Endothelial cell of umbilical vein (primary cell): ENCODE results near the gene CFAP77. TPM values are rescaled to one million over a fixed set of nuclear protein-coding genes. Genes with fewer than 3 reads are reported as not detected.

Source experiments
- BruUV-seq: library from RNA; stranded (reverse); fragments of 400-500 nt; replicated peaks from 2 replicates; lab custom pipeline; 2021; lab: Mats Ljungman, UMichigan
- CTCF ChIA-PET: fragments of 300-600, 350-600 bp; sonication (Branson Sonifier 250); formaldehyde crosslinking; loops from one replicate; lab custom pipeline; 2021; ENCODE audit warnings: antibody characterized with exemption, inconsistent platforms; lab: Charles Lee
- POLR2A ChIA-PET: fragments of 300-600, 350-600 bp; sonication (Branson Sonifier 250); formaldehyde crosslinking; loops from one replicate; lab custom pipeline; 2021; ENCODE audit warnings: antibody characterized with exemption, inconsistent platforms; lab: Charles Lee
- DNase-seq: peaks from one replicate; pipeline ENCODE4 v3.0.0-alpha.2; 2011; ENCODE audit warnings: low read depth, low spot score
- FAIRE-seq: peaks from 2 replicates; lab custom pipeline; 2011; peaks lifted over from hg19 to GRCh38; lab: Jason Lieb, UNC
- H2AFZ ChIP-seq: 2 replicates; pipeline ENCODE4 v1.6.0; 2012; ENCODE audit warnings: low read depth, low read length, control low read depth, inconsistent platforms
- H3K27ac ChIP-seq: 2 replicates; pipeline ENCODE4 v1.5.1; 2011; ENCODE audit warnings: low read depth, mild to moderate bottlenecking, control low read depth, low read length, moderate library complexity; ENCODE audit not compliant: insufficient read depth
- H3K27me3 ChIP-seq, 2 experiments: 2 replicates each; pipeline versions ENCODE4 v1.6.0 to v1.6.1; 2011; ENCODE audit warnings: low read length in 2 of 2, mixed read lengths in 1 of 2; ENCODE audit not compliant: control insufficient read depth in 2 of 2, insufficient read depth in 2 of 2
- H3K36me3 ChIP-seq, 2 experiments: 2 replicates in 1 of 2; 3 replicates in 1 of 2; pipeline ENCODE4 v1.5.1; 2011; ENCODE audit warnings: low read length in 2 of 2, mild to moderate bottlenecking in 1 of 2, moderate library complexity in 1 of 2; ENCODE audit not compliant: control insufficient read depth in 2 of 2, insufficient read depth in 2 of 2; ENCODE audit errors: extremely low read depth in 1 of 2
- H3K4me1 ChIP-seq: 3 replicates; pipeline ENCODE4 v1.5.1; 2011; ENCODE audit warnings: mild to moderate bottlenecking, low read length; ENCODE audit not compliant: control insufficient read depth, insufficient read depth; ENCODE audit errors: extremely low read depth
- H3K4me2 ChIP-seq: 2 replicates; pipeline ENCODE4 v1.6.1; 2011; ENCODE audit warnings: low read length, control low read depth, mixed read lengths; ENCODE audit not compliant: insufficient read depth
- H3K4me3 ChIP-seq, 3 experiments: fragments of 200-600 bp in 1 of 3; sonication (generic), shearing (Covaris generic) in 1 of 3; replicated peaks in 1 of 3; 2 replicates each; pipeline ENCODE4 v1.5.1; 2011 to 2016; ENCODE audit warnings: control low read depth in 3 of 3, low read length in 3 of 3, mild to moderate bottlenecking in 2 of 3, inconsistent platforms in 1 of 3, low read depth in 1 of 3, moderate library complexity in 1 of 3; ENCODE audit not compliant: insufficient read depth in 1 of 3
- H3K79me2 ChIP-seq: 2 replicates; pipeline ENCODE4 v1.6.0; 2012; ENCODE audit warnings: low read length, inconsistent platforms; ENCODE audit not compliant: control insufficient read depth, insufficient read depth
- H3K9ac ChIP-seq: replicated peaks from 2 replicates; pipeline ENCODE3; 2011; ENCODE audit warnings: low read length, control low read depth; ENCODE audit not compliant: insufficient read depth; ENCODE audit errors: extremely low read depth
- H3K9me1 ChIP-seq: replicated peaks from 3 replicates; pipeline ENCODE4 v1.6.0; 2011; ENCODE audit warnings: mild to moderate bottlenecking, low read length; ENCODE audit not compliant: control insufficient read depth, insufficient read depth; ENCODE audit errors: extremely low read depth
- H3K9me3 ChIP-seq: replicated peaks from 2 replicates; pipeline ENCODE4 v1.5.1; 2012; ENCODE audit warnings: low read length, inconsistent platforms; ENCODE audit not compliant: control insufficient read depth, insufficient read depth
- H4K20me1 ChIP-seq: replicated peaks from 2 replicates; pipeline ENCODE3; 2011; ENCODE audit warnings: mild to moderate bottlenecking, low read length; ENCODE audit not compliant: control insufficient read depth, insufficient read depth; ENCODE audit errors: extremely low read depth
- EZH2 ChIP-seq: IDR thresholded peaks from 2 replicates; pipeline ENCODE4 v1.6.1; 2012; ENCODE audit warnings: borderline replicate concordance, low read depth, mild to moderate bottlenecking, moderate library complexity, low read length, inconsistent platforms; ENCODE audit not compliant: severe bottlenecking
- FOS ChIP-seq: IDR thresholded peaks from 2 replicates; pipeline ENCODE4 v1.6.1; 2011; ENCODE audit warnings: mild to moderate bottlenecking, low read length, moderate library complexity, borderline replicate concordance; ENCODE audit not compliant: insufficient read depth
- GATA2 ChIP-seq: IDR thresholded peaks from 2 replicates; pipeline ENCODE4 v1.7.0; 2011; ENCODE audit warnings: low read depth, mild to moderate bottlenecking, moderate library complexity, mixed read lengths, low read length; ENCODE audit not compliant: insufficient read length, insufficient read depth
- JUN ChIP-seq: IDR thresholded peaks from 2 replicates; pipeline ENCODE4 v1.6.1; 2011; ENCODE audit warnings: borderline replicate concordance, low read depth; ENCODE audit not compliant: insufficient read length, insufficient read depth
- MYC ChIP-seq: IDR thresholded peaks from one replicate; pipeline ENCODE4 v1.6.1; 2011; ENCODE audit warnings: mild to moderate bottlenecking, low read depth, low read length
- POLR2A ChIP-seq: IDR thresholded peaks from 2 replicates; pipeline ENCODE4 v1.6.1; 2012; ENCODE audit warnings: low read depth, mild to moderate bottlenecking, control low read depth, low read length
- POLR2AphosphoS5 ChIP-seq: IDR thresholded peaks from 2 replicates; pipeline ENCODE4 v1.6.1; 2012; ENCODE audit warnings: low read depth, mild to moderate bottlenecking, control low read depth, low read length, moderate library complexity; ENCODE audit not compliant: insufficient read depth
- dilution Hi-C: fragments of 300-500 bp; cut with MboI; formaldehyde crosslinking; loops from one replicate; pipeline ENCODE4 v1.15.0; 2019; ENCODE audit warnings: low sequenced_read_pairs; ENCODE audit not compliant: extremely low pct_ligation_motif_present
- intact Hi-C: fragments of 100-400 bp; cut with micrococcal nuclease; formaldehyde crosslinking; loops from one replicate; pipeline ENCODE4 v1.10.0; 2022
- polyA plus RNA-seq, 4 experiments: library from polyadenylated mRNA; depleted of rRNA in 3 of 4; stranded (reverse) in 3 of 4; unstranded in 1 of 4; fragments of >200 nt; gene quantifications; 2 replicates each; pipeline versions ENCODE4 v1.2.1 to v1.2.3, GENCODE V29; 2011 to 2012; ENCODE audit warnings: missing spikeins in 1 of 4
- total RNA-seq: library from RNA; stranded (reverse); gene quantifications from 2 replicates; pipeline ENCODE4 v1.2.3, GENCODE V29; 2021
- TF ChIP-seq, protein P1 (sequence below), 2 donors: IDR thresholded peaks; 1 replicate in 1 of 2; 2 replicates in 1 of 2; pipeline ENCODE4 v1.5.1; 2011; ENCODE audit warnings: low read length in 2 of 2, mild to moderate bottlenecking in 2 of 2, moderate library complexity in 2 of 2, control low read depth in 1 of 2, inconsistent platforms in 1 of 2, low read depth in 1 of 2; ENCODE audit not compliant: insufficient read depth in 1 of 2; ENCODE audit errors: extremely low read depth in 1 of 2
- TF ChIP-seq, protein P2 (sequence below): IDR thresholded peaks from 2 replicates; pipeline ENCODE4 v1.6.1; 2011; ENCODE audit not compliant: insufficient read depth, insufficient read length

Gene CFAP77
- total and polyA plus RNA-seq, 2 donors (not counting 3 experiments of a cell fraction or from before 2014, with no cell fraction given) = not detected

DNA sequence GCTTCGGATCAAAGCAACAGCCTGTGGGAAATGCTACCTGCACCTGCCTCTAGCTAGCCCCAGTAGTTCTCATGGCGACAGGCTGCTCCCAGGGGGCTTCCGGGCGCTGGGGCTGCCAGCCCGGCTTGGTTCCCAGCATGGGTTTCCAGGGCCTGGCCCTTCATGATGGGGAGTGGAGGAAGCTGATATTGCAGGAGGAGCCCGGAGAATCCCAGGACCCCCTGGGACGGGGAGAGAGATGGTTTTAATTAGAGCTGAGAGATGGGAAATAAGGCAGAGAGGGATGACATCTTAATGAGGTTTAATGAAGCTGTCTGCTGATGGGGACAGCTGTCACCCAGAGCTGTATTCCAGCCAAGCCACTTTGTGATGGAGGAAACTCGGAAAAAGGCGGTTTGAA, 78.6 kb downstream of the CFAP77 start:
- no peak overlapping the region for H3K4me2 ChIP-seq
- H3K36me3 ChIP-seq = no peaks in the 10 kb centered on the region
- TF ChIP-seq, protein P1, sequence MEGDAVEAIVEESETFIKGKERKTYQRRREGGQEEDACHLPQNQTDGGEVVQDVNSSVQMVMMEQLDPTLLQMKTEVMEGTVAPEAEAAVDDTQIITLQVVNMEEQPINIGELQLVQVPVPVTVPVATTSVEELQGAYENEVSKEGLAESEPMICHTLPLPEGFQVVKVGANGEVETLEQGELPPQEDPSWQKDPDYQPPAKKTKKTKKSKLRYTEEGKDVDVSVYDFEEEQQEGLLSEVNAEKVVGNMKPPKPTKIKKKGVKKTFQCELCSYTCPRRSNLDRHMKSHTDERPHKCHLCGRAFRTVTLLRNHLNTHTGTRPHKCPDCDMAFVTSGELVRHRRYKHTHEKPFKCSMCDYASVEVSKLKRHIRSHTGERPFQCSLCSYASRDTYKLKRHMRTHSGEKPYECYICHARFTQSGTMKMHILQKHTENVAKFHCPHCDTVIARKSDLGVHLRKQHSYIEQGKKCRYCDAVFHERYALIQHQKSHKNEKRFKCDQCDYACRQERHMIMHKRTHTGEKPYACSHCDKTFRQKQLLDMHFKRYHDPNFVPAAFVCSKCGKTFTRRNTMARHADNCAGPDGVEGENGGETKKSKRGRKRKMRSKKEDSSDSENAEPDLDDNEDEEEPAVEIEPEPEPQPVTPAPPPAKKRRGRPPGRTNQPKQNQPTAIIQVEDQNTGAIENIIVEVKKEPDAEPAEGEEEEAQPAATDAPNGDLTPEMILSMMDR (IDR thresholded peaks at IDR 0.05; ENCODE audit: extremely low read depth in 1 of 2, insufficient read depth in 1 of 2, low read depth in 1 of 2, low read length in 2 of 2) = no peak
- TF ChIP-seq FOS = no peak
- no peak for TF ChIP-seq JUN
- TF ChIP-seq POLR2AphosphoS5 = no peak
- TF ChIP-seq EZH2 = no peak
- no peak for TF ChIP-seq MYC
- no peak for TF ChIP-seq GATA2
- TF ChIP-seq, protein P2, sequence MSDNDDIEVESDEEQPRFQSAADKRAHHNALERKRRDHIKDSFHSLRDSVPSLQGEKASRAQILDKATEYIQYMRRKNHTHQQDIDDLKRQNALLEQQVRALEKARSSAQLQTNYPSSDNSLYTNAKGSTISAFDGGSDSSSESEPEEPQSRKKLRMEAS = no peak
- TF ChIP-seq POLR2A = no peak
- no peak for DNase-seq
- H3K27ac ChIP-seq = no peak overlapping the region
- ChIA-PET POLR2A (no interaction called here), CTCF (interaction anchor here (0.8 to 2.5 kb wide), 2 partner anchors 19 to 485 kb away, joined by 3 to 10 read pairs; no protein-coding TSS in a partner anchor)
- H3K9me1 ChIP-seq = no peaks in the 10 kb centered on the region
- no peaks in the 10 kb centered on the region for H3K79me2 ChIP-seq
- H2AFZ ChIP-seq = no peak overlapping the region
- no peak overlapping the region for H3K9ac ChIP-seq
- dilution Hi-C loops = no loop called here
- no TSS peak for BruUV-seq
- no peak overlapping the region for H3K4me3 ChIP-seq
- H3K9me3 ChIP-seq = no peaks in the 10 kb centered on the region
- no peaks in the 10 kb centered on the region for H3K4me1 ChIP-seq
- FAIRE-seq = no peak
- H4K20me1 ChIP-seq = no peaks in the 10 kb centered on the region
- intact Hi-C loops = no loop called here
- peaks cover 15 to 27% of the 10 kb centered on the region in 2 experiments for H3K27me3 ChIP-seq
